Duodenal mucosa (tissue), 2 donors: Measurements from ENCODE around the gene ALLC.
"Not testable (repeated sequence)": the region's sequence is repeated elsewhere in the genome, so short reads cannot be mapped to it uniquely, and the experiment has no call there.

Experiments
- H3K27ac ChIP-seq: one replicate; pipeline ENCODE4 v1.7.0; 2013; ENCODE audit warnings: low read depth, low read length
- H3K27me3 ChIP-seq, 2 donors: one replicate each; pipeline ENCODE4 v1.7.0; 2013; ENCODE audit warnings: low read length in 2 of 2, control low read depth in 1 of 2; ENCODE audit not compliant: insufficient read depth in 2 of 2, control insufficient read depth in 1 of 2
- H3K36me3 ChIP-seq, 2 donors: one replicate each; pipeline ENCODE4 v1.7.0; 2013; ENCODE audit warnings: low read length in 2 of 2, control low read depth in 1 of 2; ENCODE audit not compliant: insufficient read depth in 2 of 2, control insufficient read depth in 1 of 2
- H3K4me1 ChIP-seq, 2 donors: one replicate each; pipeline ENCODE4 v1.7.0; 2013; ENCODE audit warnings: low read length in 2 of 2, control low read depth in 1 of 2; ENCODE audit not compliant: insufficient read depth in 2 of 2, control insufficient read depth in 1 of 2
- H3K4me3 ChIP-seq, 2 donors: one replicate each; pipeline ENCODE4 v1.7.0; 2013; ENCODE audit warnings: low read length in 2 of 2, low read depth in 1 of 2
- H3K9ac ChIP-seq, 2 donors: one replicate each; pipeline ENCODE4 v1.7.0; 2013; ENCODE audit warnings: low read length in 2 of 2, low read depth in 1 of 2
- H3K9me3 ChIP-seq, 2 donors: one replicate each; pipeline ENCODE4 v1.7.0; 2013; ENCODE audit warnings: low read length in 2 of 2, control low read depth in 1 of 2; ENCODE audit not compliant: control insufficient read depth in 1 of 2

Gene ALLC

DNA sequence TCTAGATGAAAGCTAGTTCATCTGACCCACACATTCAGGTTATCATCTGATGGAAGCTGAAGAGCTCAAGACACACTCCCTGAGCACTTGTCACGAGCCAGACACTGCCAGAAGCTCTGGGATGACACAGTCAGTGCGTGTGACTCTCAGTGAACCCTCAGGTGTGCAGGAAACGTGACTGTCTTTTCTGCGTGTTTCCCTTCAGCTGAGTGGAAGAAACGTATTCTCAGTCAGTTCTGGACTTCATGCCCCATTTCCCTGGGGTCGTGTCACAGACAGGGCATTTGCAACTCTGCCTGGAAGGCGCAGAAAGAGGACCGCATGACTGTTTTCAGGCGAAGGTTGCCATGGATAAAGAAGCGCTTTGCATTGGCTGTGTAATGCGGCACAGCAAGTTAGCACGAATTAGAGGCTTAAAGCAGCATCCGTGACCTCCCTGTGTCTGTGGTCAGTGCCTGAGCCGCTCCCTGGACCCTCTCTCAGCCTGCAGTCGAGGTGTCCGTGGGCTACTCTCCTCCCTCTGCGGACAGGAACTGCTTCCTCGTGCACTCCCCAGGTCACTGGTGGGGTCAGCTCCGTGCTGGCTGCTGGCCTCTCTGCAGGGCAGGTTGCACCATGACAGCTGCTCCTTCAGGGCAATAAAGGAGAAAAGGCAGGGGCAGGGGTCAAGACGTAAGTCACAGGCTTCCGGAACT is 3.3 kb upstream of the ALLC start:
- H3K4me1 ChIP-seq, result peaks cover 4 to 13% of the 10 kb centered on the region in 2 donors
- H3K4me3 ChIP-seq, result no peak overlapping the region
- H3K9ac ChIP-seq, result no peak overlapping the region
- no peaks in the 10 kb centered on the region for H3K9me3 ChIP-seq
- no peak overlapping the region for H3K27ac ChIP-seq
- H3K27me3 ChIP-seq, result peaks cover 0 to 5% of the 10 kb centered on the region in 2 donors
- no peaks in the 10 kb centered on the region for H3K36me3 ChIP-seq

- Histone ChIP-seq H3K36me3 (no peaks in the 10 kb centered on the region), H3K27me3 (peaks cover 0 to 5% of the 10 kb centered on the region in 2 donors), H3K4me1 (peaks cover 4 to 10% of the 10 kb centered on the region in 2 donors), H3K27ac (no peak overlapping the region), H3K4me3 (no peak overlapping the region), H3K9me3 (no peaks in the 10 kb centered on the region), H3K9ac (no peak overlapping the region)
These were observed 1.9 kb upstream of the ALLC start for GRCh38 chr2:3655871-3656761.

- Histone ChIP-seq H3K4me1 (peaks cover 0 to 3% of the 10 kb centered on the region in 2 donors), H3K27me3 (peaks cover 0 to 1% of the 10 kb centered on the region in 2 donors), H3K36me3 (no peaks in the 10 kb centered on the region), H3K4me3 (no peak overlapping the region), H3K27ac (no peak overlapping the region), H3K9me3 (no peaks in the 10 kb centered on the region), H3K9ac (no peak overlapping the region)
These were observed 958 bp upstream of the ALLC start for GRCh38 chr2:3656762-3657721.

GRCh38 chr2:3659447-3660432 is 1.7 kb downstream of the ALLC start:
- Histone ChIP-seq H3K4me1 (no peaks in the 10 kb centered on the region), H3K4me3 (no peak overlapping the region), H3K9me3 (no peaks in the 10 kb centered on the region), H3K27me3 (no peaks in the 10 kb centered on the region), H3K27ac (no peak overlapping the region), H3K36me3 (no peaks in the 10 kb centered on the region), H3K9ac (no peak overlapping the region)

DNA sequence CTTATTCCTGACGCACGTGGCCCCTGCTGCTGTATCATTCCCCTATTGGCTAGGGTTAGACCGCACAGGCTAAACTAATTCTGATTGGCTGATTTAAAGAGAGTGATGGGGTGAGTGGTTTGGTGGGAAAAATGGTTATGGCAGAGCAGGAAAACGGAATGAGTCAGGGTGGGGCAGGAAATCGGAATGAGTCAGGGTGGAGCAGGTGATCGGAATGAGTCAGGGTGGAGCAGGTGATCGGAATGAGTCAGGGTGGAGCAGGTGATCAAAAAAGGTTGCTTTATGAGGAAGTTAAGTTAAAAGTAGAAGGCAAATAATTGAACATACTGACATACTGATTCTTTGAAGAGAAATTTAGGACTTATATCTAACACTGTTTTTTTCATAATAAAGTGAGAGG is 2.6 kb downstream of the ALLC start:
- H3K4me3 ChIP-seq, H3K4me1 ChIP-seq, H3K9ac ChIP-seq, H3K9me3 ChIP-seq, H3K36me3 ChIP-seq, H3K27me3 ChIP-seq, H3K27ac ChIP-seq: not testable (repeated sequence)

DNA sequence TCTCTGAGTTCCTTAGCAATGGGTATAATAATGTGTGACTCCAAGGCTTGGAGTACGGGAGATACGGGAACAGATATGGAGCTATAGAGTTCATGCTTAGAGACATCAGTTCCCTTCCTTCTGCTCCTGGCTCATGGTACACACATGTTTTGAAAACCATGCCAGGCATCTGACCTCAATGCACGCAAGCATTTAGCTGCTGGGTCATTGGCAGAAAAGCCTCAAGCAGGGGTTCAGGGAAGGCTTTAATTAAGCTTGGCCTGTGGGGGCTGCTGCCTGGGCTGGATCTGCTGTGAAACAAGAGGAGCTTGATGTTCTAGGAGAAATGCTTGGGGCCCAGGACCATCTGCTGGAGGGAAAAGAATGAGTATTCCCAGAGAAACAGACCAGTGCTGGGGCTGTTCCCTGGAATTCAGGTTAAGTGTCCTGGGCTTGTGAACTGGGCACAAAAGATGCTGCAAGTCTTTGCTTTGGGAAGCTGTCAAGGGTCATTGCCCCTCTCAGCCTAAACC is 3.2 kb downstream of the ALLC start:
- Histone ChIP-seq H3K27ac (no peak overlapping the region), H3K4me3 (no peak overlapping the region), H3K4me1 (no peaks in the 10 kb centered on the region), H3K9me3 (no peaks in the 10 kb centered on the region), H3K9ac (no peak overlapping the region), H3K27me3 (no peaks in the 10 kb centered on the region), H3K36me3 (no peaks in the 10 kb centered on the region)

DNA sequence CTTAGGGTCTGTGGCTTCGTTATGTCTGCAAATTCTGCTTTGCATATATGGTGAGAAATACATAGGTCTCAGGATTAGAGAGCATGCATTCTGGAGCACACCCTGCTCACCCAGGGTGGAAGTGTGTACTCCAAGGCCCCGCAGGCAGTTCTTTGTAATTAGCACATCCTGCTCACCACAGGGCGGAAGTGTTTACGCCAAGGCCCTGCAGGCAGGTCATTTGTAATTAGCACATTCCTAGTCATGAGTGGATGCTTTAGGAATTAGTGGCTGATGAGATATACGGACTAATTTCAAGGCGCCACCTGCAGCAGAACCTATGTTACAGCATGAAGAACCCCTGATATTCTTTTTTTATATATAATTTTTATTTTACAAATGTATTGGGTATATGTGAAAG is 4.2 kb downstream of the ALLC start:
- H3K9ac ChIP-seq, result no peak overlapping the region
- H3K4me3 ChIP-seq, result no peak overlapping the region
- no peaks in the 10 kb centered on the region for H3K4me1 ChIP-seq
- no peaks in the 10 kb centered on the region for H3K36me3 ChIP-seq
- no peak overlapping the region for H3K27ac ChIP-seq
- H3K27me3 ChIP-seq, result no peaks in the 10 kb centered on the region
- H3K9me3 ChIP-seq, result no peaks in the 10 kb centered on the region

DNA sequence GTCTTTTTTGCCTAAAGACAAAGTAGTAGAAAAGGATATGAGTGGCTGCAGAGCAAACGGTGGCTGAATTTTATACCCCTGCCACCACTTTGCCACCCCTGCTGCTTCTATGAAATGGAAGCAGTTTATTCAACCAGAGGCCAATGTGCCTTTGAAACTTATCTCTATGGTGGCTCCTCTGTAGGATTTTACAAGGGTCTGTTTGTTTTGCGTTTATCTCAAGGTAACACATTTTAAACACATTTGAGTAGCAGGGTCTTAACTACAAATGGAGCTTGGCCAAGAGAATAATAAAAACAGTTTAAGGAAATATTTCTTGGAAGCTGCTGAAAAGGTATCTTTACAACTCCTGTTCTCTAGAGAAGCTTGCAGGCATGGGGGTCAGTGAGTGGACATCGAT is 6.1 kb downstream of the ALLC start:
- Histone ChIP-seq H3K27me3 (no peaks in the 10 kb centered on the region), H3K4me1 (no peaks in the 10 kb centered on the region), H3K27ac (no peak overlapping the region), H3K36me3 (no peaks in the 10 kb centered on the region), H3K9me3 (no peaks in the 10 kb centered on the region), H3K9ac (no peak overlapping the region), H3K4me3 (no peak overlapping the region)

DNA sequence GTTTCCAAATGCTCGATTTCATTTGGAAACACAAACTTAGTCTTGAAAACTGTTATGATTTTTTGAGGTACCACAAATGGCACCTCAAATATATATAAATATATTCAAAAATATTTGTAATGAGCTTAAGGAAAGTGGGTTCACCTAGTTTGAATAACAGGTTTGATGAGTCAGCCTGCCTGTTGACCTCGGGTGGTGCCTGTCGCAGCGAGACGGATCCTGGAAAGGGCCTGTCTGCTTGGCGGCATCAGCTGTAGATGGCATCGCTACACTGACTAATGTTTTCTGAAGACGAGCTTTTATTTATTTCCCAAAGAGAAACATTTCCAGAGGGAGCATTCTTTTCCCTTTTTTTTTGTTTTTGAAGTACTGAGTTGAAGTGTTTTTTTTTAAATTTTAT is 6.9 kb downstream of the ALLC start:
- no peak overlapping the region for H3K4me3 ChIP-seq
- H3K27ac ChIP-seq, result no peak overlapping the region
- no peaks in the 10 kb centered on the region for H3K27me3 ChIP-seq
- H3K36me3 ChIP-seq, result no peaks in the 10 kb centered on the region
- H3K9me3 ChIP-seq, result no peaks in the 10 kb centered on the region
- H3K4me1 ChIP-seq, result no peaks in the 10 kb centered on the region
- H3K9ac ChIP-seq, result no peak overlapping the region
